Hypothalamus (tissue), 51 donors: ENCODE data around the gene DNLZ.
A peak's percentile ranks its signal among the peaks of the same experiment; 100 is the strongest.

ENCODE experiments used
- DNase-seq, 51 donors: peaks; one replicate each; lab custom pipeline; 2025; lab: John Stamatoyannopoulos, UW

The DNLZ gene

GRCh38 chr9:136345281-136346156 lies 18.0 kb downstream of the DNLZ start:
- DNase-seq, result peak in 49 of 51 donors; percentile 27 to 94 (median 77)

- DNase-seq, result no peak
Observed at GRCh38 chr9:136344544-136345280, 18.8 kb downstream of the DNLZ start.

- no peak for DNase-seq
Observed at GRCh38 chr9:136343884-136344269, 19.7 kb downstream of the DNLZ start.

- peak in 2 of 51 donors; percentile 19 to 47 for DNase-seq
Observed at GRCh38 chr9:136343121-136343883, 20.2 kb downstream of the DNLZ start.

- DNase-seq, result peak in 43 of 51 donors; percentile 25 to 88 (median 66)
Observed at GRCh38 chr9:136342181-136343120, 21.1 kb downstream of the DNLZ start.

GRCh38 chr9:136341769-136342168 lies 21.8 kb downstream of the DNLZ start:
- DNase-seq, result no peak

- peak in 4 of 51 donors; percentile 18 to 20 (median 19) for DNase-seq
Observed at GRCh38 chr9:136341042-136341655, 22.4 kb downstream of the DNLZ start.

- DNase-seq, result no peak
Observed at GRCh38 chr9:136340356-136341041, 23.0 kb downstream of the DNLZ start.

- DNase-seq, result no peak
Observed at GRCh38 chr9:136339958-136340310, 23.6 kb downstream of the DNLZ start.

GRCh38 chr9:136339173-136339957 lies 24.2 kb downstream of the DNLZ start:
- DNase-seq, result peak in 40 of 51 donors; percentile 17 to 81 (median 47)

- no peak for DNase-seq
Observed at GRCh38 chr9:136338511-136338910, 25.0 kb downstream of the DNLZ start.

- no peak for DNase-seq
Observed at GRCh38 chr9:136337416-136338395, 25.8 kb downstream of the DNLZ start.

- DNase-seq, result no peak
Observed at GRCh38 chr9:136336881-136337280, 26.7 kb downstream of the DNLZ start.

GRCh38 chr9:136336156-136336870 lies 27.2 kb downstream of the DNLZ start:
- DNase-seq, result no peak

GRCh38 chr9:136335296-136336155 lies 28.0 kb downstream of the DNLZ start:
- DNase-seq, result no peak
